ENCODE results near the gene BCO1.

Gene BCO1

DNA sequence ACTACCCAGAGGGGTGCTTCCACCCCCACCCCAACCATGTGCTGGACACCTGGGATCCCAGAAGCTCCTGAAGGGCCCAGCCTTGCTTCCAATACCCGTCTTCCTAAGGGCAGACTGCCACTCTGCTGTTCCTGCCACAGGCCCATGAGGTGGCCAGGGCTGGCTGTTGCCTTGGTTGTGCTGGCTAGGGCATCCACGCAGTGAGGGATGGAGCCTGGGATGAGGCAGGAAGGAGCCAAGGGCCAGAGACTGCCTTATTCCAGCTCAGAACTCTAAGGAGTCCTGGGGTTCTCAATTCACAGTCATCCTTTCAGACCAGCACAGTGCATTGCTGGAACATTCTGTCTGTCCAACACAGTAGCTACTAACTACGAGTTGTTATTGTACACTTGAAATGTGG lies 37.8 kb downstream of the BCO1 start:
- no peak for DNase-seq (ENCODE audit: extremely low read depth, low read depth)
- TF ChIP-seq, protein P1, sequence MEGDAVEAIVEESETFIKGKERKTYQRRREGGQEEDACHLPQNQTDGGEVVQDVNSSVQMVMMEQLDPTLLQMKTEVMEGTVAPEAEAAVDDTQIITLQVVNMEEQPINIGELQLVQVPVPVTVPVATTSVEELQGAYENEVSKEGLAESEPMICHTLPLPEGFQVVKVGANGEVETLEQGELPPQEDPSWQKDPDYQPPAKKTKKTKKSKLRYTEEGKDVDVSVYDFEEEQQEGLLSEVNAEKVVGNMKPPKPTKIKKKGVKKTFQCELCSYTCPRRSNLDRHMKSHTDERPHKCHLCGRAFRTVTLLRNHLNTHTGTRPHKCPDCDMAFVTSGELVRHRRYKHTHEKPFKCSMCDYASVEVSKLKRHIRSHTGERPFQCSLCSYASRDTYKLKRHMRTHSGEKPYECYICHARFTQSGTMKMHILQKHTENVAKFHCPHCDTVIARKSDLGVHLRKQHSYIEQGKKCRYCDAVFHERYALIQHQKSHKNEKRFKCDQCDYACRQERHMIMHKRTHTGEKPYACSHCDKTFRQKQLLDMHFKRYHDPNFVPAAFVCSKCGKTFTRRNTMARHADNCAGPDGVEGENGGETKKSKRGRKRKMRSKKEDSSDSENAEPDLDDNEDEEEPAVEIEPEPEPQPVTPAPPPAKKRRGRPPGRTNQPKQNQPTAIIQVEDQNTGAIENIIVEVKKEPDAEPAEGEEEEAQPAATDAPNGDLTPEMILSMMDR (IDR thresholded peaks at IDR 0.05; ENCODE audit: low read depth, low read length) = no peak

DNA sequence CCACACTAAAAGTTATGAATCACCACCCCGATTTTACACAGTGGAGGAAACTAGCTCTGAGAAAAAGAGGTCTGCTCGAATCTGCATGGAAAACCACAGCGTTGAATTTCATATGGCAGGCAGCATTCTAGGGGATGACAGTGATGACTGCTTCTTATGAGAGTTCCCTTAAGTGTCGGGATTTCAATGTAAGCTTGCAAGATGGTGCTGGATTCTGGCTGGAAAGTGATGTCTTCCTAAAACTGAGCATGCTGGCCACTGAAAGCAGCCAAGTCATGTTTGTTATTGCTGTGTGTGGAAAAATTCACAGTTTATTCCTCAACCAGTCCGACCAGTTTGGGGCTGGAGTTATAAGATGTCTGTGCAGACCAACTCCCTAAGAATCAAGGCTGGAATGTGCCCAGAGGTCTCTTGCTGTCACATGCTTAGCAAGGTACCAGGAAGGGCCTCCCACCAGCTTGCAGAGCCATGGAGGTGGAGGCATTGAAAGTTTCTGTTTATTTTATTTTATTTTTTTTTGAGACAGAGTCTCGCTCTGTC lies 39.1 kb downstream of the BCO1 start:
- TF ChIP-seq, protein P1 (IDR thresholded peaks at IDR 0.05; ENCODE audit: low read depth, low read length) = no peak
- DNase-seq (ENCODE audit: extremely low read depth, low read depth) = no peak

DNA sequence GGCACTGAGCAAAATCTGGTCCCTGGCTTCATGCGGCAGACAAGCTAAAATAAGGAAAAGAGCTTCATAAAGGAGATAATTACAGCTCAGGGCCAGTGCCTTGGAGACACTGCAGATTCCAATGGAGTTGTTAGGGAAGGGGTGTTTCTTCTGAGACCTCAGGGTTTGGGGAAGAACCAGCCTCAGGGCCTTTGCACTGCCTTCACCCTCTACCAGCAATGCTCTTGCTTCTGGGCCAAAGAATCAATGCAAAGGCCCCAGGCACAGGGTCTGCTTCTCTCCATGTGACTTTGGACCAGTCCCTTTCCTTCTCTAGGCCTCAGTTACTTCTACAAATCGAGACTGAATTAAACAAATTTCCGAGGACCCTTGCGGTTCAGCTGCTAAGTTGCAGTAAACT lies 40.0 kb downstream of the BCO1 start:
- TF ChIP-seq, protein P1 (IDR thresholded peaks at IDR 0.05; ENCODE audit: low read depth, low read length) = no peak
- no peak for DNase-seq (ENCODE audit: extremely low read depth, low read depth)

DNA sequence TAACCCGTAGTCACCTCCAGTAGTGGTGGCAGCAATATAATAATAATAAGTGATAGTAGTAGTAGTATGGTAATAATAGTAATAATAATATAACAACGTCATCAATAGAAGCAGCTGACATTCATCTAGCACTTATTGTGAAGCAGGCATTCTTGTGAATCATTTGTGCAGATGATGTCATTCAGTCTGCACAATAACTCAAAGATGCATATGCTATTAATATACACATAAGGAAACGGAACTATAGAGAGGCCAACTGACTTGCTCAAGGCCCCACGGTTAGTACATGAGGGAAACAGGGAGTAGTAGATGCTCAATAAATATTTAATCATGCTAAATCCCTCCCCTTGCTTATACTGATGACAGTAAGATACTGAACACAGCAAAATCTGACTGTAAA lies 40.9 kb downstream of the BCO1 start:
- DNase-seq (ENCODE audit: extremely low read depth, low read depth) = no peak
- TF ChIP-seq, protein P1 (IDR thresholded peaks at IDR 0.05; ENCODE audit: low read depth, low read length) = no peak

DNA sequence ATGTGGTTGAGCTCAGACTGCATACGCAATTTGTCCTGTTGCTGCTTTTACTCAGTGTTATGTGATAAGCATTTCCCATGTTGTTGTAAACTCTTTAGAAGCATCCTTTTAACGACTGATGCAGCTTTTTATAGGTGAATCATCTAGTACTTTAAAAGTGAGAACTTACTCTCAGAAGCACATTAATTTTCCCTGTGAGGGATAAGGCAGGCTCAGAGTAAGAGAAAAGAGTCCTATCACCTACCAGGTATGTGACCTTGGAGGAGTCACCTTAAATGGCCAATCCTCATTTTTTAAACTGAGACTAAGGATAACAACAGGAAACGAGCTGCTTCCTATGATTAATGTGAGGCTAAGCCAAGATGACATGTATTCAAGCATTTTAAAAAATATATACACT lies 41.9 kb downstream of the BCO1 start:
- TF ChIP-seq, protein P1 (IDR thresholded peaks at IDR 0.05; ENCODE audit: low read depth, low read length) = no peak
- no peak for DNase-seq (ENCODE audit: extremely low read depth, low read depth)

DNA sequence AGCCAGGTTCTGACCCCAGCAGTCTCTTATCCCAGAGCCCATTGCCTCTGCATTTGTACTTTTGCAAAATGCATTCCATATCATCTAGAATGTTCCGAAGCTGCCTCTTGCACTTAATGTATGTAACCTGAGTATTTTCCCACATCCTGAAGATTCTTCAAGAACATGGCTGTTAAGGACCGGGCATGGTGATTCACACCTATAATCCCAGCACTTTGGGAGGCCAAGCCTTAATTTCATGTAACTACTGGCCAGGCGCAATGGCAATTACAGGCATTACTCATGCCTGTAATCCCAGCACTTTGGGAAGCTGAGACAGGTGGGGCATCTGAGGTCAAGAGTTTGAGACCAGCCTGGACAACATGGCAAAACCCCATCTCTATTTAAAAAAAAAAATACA lies 44.6 kb downstream of the BCO1 start:
- DNase-seq (ENCODE audit: extremely low read depth, low read depth) = no peak
- TF ChIP-seq, protein P1 (IDR thresholded peaks at IDR 0.05; ENCODE audit: low read depth, low read length) = no peak

DNA sequence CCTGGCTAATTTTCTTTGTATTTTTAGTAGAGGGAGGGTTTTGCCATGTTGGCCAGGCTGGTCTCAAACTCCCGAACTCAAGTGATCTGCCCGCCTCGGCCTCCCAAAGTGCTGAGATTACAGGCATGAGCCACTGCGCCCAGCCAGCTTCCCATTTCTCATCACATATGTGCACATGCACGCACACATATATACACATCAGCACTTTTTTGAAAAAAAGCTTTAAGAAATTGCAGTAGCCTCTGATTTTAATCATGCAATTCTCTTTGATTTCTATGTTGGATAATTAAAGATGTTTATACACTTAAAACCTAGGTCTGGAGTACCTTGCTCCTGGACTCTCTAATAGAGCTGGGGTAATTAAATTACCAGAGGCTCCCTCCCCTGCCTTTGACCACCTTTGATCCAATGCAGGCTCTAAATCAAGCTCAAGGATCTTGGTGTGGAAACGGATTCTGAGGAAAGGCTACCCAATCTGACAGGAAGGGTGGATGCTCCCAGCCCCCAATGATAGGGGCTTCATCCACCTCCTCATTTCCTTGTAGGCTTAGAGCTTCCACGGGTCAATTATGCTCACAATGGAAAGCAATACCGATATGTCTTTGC lies 46.6 kb downstream of the BCO1 start:
- TF ChIP-seq, protein P1 (IDR thresholded peaks at IDR 0.05; ENCODE audit: low read depth, low read length) = no peak
- no peak for DNase-seq (ENCODE audit: extremely low read depth, low read depth)
